ENCODE data around the gene MRPS31. TPM values are rescaled to one million over a fixed set of nuclear protein-coding genes. Genes with fewer than 3 reads are reported as not detected.

Gene MRPS31
- total RNA-seq, 1 donor from 2014 or later, result 14.9 TPM

Other genes starting within 250 kb of the MRPS31 start
- 13.3 TPM for gene FOXO1, start 104.5 kb downstream of the MRPS31 start, total RNA-seq
- 141 TPM for gene SLC25A15, start 18.4 kb upstream of the MRPS31 start, total RNA-seq
- 22.2 TPM for gene ELF1, start 248.1 kb upstream of the MRPS31 start, total RNA-seq